HUDEP-2 (cell line): ENCODE data around the gene DGUOK.
"Not testable (repeated sequence)": the region's sequence is repeated elsewhere in the genome, so short reads cannot be mapped to it uniquely, and the experiment has no call there.

Experiments used
- DNase-seq, 76 experiments: peaks; one replicate each; lab custom pipeline; 2025; ENCODE audit not compliant: unreplicated experiment in 76 of 76; lab: John Stamatoyannopoulos, UW

The DGUOK gene

DNA sequence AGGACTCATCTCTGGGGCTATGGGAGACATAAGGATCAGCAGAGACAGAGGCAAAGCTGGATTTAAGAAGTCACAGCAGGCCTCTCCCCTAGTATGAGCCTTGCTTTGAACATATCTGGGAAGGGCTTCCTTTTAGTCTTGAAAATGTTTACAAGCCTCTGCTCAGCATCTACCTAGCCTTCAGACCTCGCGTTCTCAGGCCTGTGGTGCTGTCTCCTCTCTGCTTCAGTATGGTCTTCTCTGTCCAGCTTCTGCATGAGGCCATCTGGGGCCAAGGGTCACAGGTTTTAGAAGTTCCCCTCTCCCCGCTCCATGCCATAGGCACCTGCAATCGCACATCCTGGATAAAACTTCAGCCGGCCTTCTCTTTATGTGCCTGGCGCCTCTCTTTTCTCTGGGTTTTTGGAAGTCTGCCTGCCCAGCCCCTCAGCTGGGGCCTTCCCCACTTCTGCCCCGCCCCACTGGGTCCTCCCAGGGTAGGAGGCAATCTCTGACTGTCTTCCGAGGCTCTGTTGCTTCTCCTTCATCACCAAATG, 26.8 kb upstream of the DGUOK start:
- no peak for DNase-seq

DNA sequence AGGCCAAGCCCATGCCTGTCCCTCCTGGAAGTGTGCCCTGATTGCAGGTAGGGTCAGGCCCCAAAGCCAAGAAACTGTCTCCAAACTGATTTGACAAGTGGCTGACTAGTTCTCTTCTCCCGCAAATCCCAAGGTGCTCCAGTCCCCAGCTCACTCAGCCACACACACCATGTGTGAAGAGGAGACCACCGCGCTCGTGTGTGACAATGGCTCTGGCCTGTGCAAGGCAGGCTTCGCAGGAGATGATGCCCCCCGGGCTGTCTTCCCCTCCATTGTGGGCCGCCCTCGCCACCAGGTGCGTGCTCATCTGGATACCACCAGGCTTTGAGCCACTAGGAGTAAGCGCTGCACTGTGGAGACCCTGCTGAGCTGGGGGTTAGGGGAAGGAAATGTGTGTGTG, 25.5 kb upstream of the DGUOK start:
- DNase-seq = no peak

DNA sequence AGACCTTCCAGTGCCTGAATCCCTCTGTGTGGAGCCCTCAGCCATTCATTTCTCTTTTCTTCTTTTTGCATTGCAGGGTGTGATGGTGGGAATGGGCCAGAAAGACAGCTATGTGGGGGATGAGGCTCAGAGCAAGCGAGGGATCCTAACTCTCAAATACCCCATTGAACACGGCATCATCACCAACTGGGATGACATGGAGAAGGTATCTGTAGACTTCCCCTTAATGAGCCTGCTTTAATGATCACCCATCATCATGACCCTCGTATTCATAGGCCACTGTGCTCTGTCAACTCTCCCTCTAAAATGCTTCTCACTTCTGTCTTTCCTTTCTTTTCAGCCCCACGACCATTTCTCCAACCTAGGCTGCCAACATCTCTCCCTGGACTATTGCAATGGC, 24.4 kb upstream of the DGUOK start:
- no peak for DNase-seq

DNA sequence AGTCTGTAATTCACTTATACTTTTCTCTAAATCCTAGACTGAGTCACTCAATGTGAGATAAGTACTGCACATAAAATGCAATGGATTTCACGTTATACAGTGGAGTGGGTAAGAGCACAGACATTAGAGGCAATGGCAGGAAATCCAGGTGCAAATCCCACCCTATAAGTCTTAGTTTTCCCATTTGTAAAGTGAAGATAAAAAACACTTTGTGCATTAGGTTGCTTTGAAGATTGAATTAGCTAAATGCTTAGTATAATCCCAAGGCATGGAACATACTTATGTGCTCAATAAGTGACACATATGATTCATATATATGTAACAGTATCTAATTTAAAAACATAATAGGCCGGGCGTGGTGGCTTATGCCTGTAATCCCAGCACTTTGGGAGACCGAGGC, 23.4 kb upstream of the DGUOK start:
- DNase-seq = no peak

DNA sequence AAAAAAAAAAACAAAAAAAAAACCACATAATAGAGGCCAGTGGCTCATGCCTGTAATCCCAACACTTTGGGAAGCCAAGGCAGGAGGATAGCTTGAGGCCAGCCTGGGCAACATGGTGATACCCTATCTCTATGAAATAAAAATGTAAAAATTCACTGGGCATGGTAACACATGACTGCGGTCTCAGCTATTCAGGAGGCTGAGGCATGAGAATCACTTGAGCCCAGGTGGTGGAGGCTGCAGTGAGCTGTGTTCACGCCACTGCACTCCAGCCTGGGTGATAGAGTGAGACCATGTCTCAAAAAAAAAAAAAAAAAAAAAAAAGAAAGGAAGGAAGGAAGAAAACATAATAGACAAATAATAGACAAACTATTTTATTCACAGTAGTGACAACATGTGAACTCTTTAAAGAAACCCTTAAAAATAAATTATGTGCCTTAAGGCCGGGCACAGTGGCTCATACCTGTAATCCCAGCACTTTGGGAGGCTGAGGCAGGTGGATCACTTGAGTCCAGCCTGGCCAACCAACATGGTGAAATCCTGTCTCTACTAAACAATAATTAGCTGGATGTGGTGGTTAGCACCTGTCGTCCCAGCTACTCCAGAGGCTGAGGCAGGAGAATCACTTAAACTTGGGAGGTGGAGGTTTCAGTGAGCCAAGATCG, 22.6 kb upstream of the DGUOK start:
- DNase-seq = not testable (repeated sequence)

DNA sequence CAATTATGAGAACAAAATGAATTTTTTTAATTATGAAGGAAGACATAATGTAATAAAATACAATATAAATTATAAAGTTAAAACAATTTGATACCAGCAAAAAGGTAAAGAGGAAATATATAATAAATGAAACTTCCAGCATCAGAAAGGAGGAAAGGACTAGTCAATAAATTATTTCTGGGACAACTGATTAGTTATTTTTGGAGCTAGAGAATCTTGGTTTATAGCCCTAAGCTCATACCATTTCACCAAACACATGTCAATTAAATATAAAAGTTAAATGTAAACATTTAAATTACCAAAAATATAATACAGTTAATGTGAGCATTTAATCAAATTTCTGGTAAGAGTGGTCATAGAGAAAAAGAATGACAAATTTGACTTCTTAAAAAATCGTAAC, 21.7 kb upstream of the DGUOK start:
- DNase-seq = no peak

DNA sequence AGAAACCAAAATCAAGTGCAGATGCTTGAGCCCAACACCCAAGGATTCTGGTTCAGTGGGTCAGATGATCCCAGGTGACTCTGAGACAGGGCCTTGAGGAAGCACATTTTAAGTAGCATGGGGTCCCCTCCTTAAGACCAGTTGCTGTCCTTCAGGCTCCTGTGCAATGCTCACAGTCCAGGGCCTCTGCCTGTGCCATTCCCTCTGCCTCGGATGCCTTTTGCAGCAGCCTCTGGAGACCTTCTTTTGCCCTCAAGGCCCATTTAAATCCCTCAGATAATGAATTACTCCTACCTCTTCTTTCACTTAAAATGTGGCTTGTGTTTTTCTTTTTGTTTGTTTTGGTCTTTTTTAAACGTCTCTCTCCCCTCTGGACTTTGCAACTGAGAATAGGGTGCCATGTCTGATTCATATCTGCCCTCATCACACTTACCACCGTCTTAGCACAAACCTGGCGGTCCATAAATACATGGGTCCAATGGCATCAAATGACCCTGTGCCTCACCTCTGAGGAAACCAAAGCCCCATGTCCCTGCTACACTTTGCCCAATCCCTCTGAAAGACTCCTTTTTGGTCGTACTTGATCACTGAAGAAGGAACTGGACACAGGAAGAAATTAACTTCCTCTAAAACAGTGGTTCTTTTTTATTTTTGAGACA, 19.7 kb upstream of the DGUOK start:
- no peak for DNase-seq

DNA sequence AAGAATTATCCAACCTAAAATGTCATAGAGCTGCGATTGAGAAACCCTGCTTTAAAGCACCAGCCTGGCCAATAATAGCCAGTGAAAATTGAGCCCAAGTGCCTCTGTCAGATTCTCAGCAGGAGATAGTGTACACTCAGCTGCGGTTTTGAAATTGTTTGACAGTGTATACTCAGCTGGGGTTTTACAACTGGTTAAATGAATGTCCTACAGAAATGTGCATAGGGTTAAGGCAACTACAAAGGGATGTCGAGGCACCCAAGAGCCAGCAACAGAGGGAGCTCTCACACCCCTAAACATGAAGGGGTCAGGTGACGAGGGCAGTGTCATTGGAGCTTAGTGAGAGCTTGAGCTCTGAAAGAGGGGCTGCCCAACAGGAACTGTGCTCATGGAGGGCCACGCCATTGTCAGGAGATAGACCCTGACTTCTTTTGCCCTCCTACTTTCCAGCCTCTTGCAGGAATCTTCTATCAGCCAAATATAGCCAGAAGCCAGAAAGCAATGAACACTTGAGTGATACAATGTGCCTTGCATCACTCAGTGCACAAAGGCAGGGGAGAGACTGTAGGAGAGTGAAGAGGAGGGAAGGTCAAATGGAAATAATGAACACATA, 18.7 kb upstream of the DGUOK start:
- DNase-seq = peak in 37 of 76 experiments; percentile 3 to 46 (median 17)

DNA sequence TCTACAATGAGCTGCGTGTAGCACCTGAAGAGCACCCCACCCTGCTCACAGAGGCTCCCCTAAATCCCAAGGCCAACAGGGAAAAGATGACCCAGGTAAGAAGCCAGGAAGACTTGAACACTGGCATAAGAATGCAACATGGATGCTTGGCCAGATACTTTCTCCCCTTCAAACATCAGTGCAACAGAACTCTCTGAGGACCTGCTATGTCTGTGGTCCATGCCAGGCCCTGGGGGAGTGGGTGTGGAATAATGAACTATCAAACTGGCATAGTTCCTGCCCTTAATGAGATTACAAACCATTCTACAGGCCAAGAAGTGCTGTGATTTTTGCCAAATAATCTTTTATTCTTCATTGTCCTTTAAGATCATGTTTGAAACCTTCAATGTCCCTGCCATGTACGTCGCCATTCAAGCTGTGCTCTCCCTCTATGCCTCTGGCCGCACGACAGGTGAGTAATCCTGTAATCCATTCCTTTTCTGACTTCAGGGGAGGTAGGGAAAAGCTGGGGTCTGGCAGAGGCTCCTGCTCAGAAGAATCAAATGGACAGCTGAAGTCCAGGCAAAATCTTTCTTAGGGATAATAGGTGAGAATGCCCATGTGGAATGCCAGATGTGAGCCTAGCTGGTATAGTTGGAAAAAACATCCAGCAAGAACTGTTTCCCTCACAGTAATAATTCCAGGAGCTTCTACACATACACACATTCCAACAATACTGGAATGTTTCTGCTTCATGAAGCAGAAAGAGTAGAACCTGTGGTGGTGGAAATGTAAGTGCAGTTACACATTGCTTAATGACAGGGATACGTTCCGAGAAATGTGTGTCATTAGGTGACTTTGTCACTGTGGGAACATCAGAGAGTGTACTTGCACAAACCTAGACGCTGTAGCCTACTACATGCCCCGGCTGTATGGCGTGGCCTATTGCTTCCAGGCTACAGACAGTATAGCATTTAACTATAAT, 17.7 kb upstream of the DGUOK start:
- no peak for DNase-seq

DNA sequence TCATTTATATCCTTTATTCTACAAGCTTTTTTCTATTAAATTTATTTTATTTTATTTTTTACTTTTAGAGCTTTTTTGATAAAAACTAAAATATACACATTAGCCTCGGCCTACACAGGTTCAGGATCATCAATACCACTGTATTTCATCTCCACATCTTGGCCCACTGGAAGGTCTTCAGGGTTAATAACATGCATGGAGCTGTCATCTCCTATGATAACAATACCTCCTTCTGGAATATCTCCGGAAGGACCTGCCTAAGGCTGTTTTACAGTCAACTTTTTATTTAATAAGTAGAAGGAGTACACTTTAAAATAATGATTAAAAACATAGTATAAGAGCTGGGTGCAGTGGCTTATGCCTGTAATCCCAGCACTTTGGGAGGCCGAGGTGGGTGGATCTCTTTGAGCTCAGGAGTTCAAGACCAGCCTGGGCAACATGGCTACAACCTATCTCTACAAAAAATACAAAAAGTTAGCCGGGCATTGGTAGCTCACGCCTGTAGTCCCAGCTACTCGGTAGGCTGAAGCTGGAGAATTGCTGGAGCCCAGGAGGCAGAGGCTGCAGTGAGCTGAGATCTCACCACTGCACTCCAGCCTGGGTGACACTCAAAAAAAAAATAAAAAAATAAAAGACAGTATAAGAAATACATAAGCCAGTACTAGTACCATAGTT, 15.7 kb upstream of the DGUOK start:
- DNase-seq = no peak

DNA sequence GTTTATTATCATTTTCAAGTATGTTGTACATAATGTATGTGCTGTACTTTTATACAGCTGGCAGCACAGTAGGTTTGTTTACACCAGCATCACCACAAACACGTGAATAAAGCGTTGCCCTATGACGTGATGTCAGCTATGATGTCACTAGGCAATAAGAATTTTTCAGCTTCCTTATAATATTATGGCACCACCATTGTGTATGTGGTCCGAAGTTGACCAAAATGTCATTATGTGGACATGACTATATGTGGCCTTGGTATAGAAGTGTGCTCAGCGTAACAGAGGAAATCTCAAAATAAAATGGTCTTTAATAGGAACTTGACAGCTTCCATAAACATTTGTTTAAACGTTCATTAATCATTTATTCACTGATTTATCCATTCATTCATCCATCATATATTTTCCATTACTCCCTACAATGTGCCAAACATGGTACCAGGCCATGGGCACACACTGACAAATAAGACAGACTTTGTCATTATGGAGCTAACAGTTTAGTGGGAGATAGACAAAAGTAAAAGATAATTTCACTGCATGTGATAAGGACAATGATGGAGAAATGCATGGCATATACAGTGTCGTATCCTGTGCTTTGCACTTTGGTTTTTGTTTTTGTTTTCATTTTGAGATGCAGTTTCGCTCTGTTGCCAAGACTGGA, 15.0 kb upstream of the DGUOK start:
- no peak for DNase-seq

DNA sequence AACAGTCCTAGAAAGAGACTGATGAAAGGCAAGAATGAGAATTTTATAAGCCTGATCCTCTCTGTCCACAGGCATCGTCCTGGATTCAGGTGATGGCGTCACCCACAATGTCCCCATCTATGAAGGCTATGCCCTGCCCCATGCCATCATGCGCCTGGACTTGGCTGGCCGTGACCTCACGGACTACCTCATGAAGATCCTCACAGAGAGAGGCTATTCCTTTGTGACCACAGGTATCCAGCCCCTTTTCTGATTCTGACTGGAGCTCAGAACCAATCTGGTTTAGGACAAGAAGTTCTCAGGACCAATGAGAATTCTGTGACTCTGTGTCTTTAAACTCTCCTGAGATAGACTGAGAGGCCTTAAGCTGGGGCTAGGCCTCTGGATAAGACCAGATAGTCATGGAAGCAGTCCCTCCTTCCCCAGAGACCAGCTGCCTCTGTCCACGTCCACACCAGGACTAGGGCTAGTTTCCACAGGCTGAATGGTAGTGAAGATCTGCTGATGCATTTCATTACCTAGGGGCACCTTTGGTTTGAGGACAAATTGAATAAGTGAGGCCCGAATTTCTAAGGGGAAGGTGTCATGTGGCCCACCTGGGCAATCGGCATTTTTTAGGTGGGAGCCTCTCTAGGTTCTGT, 13.1 kb upstream of the DGUOK start:
- no peak for DNase-seq

DNA sequence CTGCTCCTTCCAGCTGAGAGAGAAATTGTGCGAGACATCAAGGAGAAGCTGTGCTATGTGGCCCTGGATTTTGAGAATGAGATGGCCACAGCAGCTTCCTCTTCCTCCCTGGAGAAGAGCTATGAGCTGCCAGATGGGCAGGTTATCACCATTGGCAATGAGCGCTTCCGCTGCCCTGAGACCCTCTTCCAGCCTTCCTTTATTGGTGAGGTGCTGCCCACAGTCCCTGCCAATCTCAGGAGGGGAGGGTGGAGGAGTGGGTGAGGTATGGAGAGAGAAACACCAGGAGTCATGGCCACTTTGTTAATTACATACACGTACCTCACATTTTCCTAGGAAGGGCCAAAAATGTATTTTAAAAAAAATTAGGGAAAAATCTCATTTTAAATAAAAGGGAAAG, 12.0 kb upstream of the DGUOK start:
- DNase-seq = no peak

DNA sequence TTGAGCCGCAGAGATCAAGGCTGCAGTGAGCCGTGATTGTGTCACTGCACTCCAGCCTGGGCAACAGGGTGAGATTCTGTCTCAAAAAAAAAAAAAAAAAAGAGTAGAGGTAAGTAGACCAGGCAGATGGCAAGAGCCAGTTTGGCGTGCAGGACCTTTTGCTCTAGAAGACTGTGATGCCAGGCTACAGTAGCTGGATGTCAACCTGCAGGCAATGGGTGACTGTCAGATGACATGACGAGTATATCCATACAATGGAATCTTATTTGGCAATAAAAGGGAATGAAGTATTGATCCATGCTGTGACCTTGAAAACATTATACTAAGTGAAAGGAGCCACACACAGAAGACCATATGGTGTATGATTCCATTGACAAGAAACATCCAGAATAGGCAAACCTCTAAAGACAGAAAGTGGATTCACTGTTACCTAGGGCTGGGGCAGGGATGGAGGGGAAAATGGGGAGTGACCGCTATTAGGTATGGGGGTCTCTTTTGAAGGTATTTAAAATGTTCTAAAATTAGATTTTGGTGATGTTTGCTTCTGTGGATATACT, 11.2 kb upstream of the DGUOK start:
- DNase-seq = no peak

DNA sequence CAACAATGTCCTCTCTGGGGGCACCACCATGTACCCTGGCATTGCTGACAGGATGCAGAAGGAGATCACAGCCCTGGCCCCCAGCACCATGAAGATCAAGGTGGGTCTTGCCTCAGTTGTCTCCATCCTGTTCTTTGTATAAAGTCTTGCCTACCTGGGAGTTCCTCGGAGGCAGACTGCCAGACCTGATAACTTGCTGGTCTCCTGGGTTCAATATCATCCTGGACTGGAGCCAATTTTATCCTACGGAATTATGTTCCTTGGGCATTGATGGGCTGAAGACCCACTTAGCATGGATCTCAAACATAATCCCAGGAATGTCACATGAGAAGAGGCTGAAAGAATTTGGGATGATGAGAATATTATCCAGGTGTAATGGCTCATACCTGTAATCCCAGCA, 10.0 kb upstream of the DGUOK start:
- no peak for DNase-seq

DNA sequence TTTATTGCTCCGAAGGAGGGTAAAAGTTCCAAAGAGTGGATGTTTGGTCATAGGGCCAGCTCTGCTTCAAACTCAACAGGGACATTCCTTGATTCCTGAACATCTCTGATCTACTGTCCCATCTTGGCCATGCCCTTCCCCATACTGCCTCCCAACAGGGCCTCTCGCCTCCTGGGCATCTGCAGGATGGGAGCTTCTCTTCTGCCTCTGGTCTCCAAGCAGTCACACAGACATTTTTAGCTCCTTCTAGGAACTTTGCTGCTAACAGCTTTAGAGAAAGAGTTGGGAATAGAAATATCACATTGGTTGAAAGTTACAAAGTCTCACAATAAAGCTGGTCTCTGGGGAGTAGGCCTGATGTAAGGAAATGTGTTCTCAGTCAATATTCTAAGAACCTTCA, 9.4 kb upstream of the DGUOK start:
- DNase-seq = no peak

DNA sequence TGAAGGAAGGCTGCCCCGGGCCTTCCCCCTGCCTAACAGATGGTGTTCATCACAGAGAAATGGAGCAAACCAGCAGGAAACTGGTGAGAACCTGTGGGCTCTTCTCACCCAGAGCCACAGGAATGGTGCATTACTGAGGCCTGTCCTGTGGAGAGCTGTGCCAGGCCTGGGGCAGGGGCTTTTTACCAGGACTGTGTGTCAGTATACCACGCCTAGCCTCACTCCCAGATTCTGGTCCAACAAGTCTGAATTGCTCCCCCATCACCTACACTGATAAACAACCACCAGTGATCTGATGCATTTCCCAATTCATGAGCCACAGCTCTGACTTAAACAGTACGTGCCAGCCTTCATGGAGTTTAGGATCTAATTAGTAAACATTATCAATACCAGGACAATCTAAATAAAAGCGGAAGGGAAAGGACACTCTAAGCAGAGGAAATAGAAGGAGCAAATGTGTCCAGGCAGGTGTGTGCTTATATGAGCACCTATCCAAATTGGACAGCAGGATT, 8.9 kb upstream of the DGUOK start:
- DNase-seq = no peak

DNA sequence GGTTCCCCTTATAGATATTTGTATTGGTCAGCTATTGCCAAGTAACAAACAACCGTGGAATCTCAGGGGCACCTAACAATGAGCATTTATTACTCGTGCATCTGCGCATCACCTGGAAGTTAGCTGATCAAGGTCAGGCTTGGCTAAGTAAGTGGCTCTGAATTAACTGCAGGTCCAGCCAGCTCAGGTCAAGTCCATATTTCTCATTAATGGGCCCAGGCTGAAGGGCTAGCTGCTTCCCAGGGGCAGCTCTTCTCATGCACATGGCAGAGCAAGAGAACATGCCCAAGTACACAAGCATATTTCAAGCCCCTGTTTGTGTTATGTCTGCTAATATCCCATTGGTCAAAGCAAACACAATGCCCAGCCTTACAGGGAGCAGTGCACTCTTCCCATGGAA, 7.8 kb upstream of the DGUOK start:
- DNase-seq = no peak
